Ovary (tissue), 10 donors: ENCODE data around the gene UQCR11. TPM values are rescaled to one million over a fixed set of nuclear protein-coding genes. Genes with fewer than 3 reads are reported as not detected.

Experiments used
- DNase-seq, 5 donors: peaks; one replicate each; pipeline ENCODE4 v3.0.0-alpha.2; 2019 to 2020
- H3K27ac ChIP-seq, 2 donors: fragments of 200-600 bp; one replicate each; pipeline versions ENCODE4 v1.5.1 to v1.8.0; 2019 to 2022
- H3K27me3 ChIP-seq: fragments of 200-600 bp; one replicate; pipeline ENCODE4 v1.8.0; 2022
- H3K36me3 ChIP-seq: fragments of 200-600 bp; sonication (generic); one replicate; pipeline ENCODE4 v1.5.1; 2019
- H3K4me1 ChIP-seq: one replicate; pipeline ENCODE4 v1.8.1; 2013; ENCODE audit warnings: mild to moderate bottlenecking, moderate library complexity; ENCODE audit not compliant: insufficient read depth
- H3K4me3 ChIP-seq: fragments of 200-600 bp; sonication (generic); one replicate; pipeline ENCODE4 v1.5.1; 2017
- H3K9me3 ChIP-seq, 2 donors: fragments of 200-600 bp in 1 of 2; sonication (generic) in 1 of 2; one replicate each; pipeline versions ENCODE4 v1.5.1 to v1.8.1; 2013 to 2019; ENCODE audit warnings: mild to moderate bottlenecking in 1 of 2, moderate library complexity in 1 of 2
- EP300 ChIP-seq: sonication (generic); formaldehyde crosslinking; IDR thresholded peaks from one replicate; pipeline ENCODE4 v1.6.1; 2017; ENCODE audit warnings: antibody characterized with exemption
- POLR2A ChIP-seq: fragments of 450-650 bp; IDR thresholded peaks from one replicate; pipeline ENCODE4 v1.6.1; 2017; ENCODE audit warnings: antibody characterized with exemption, mild to moderate bottlenecking, moderate library complexity
- WGBS, 3 donors: extraction: QIAGEN DNeasy Blood & Tissue Kit in 1 of 3; methylation state at CpG; one replicate each; pipeline versions ENCODE4 v1.1.5 to v1.1.7; 2013 to 2017; 5-methylcytosine and 5-hydroxymethylcytosine counted together
- intact Hi-C, 4 donors: fragments of 100-400 bp; cut with DNase I; formaldehyde crosslinking; loops; one replicate each; pipeline versions ENCODE4 v1.11.0 to v1.15.1; 2022 to 2023
- long read RNA-seq, 3 donors: library from polyadenylated mRNA in 2 of 3; unstranded in 2 of 3; transcript quantifications; one replicate each; pipeline ENCODE4 v2.0.0 and lab custom pipeline, GENCODE V29; 2021 to 2026
- polyA plus RNA-seq, 2 donors: library from polyadenylated mRNA; stranded (reverse); fragments of 200-250 nt in 1 of 2; fragments of 350-450 nt in 1 of 2; fragmentation: Illumina TruSeq in 1 of 2; extraction: RNeasy Lipid Tissue Mini Kit (QIAGEN cat#74804) in 1 of 2; gene quantifications; one replicate each; pipeline ENCODE4 v1.2.3, GENCODE V29; 2013 to 2014
- total RNA-seq, 7 donors: library from RNA; depleted of rRNA in 2 of 7; stranded (reverse); fragments of >200 nt in 2 of 7; fragmentation: NEBNext Ultra II Directional in 3 of 7; extraction: Animal tissue kit (Norgen Biotek cat#: 25700) in 3 of 7; gene quantifications; one replicate each; pipeline versions ENCODE4 v1.1.0 to v1.2.4, GENCODE V29; 2016 to 2023
- TF ChIP-seq, protein P1 (sequence below), 3 donors: fragments of 450-650 bp in 2 of 3; fragments of 200-600 bp in 1 of 3; IDR thresholded peaks; one replicate each; pipeline versions ENCODE4 v1.5.1 to v1.8.0; 2016 to 2022; ENCODE audit warnings: antibody characterized with exemption in 3 of 3, mild to moderate bottlenecking in 1 of 3
- donor health status: DM: no; HTN: no; CAD: no; lungs with moderate emphysema.
- donor health status: DM: no; HTN: no; CAD: no.
- donor health status: Bipolar disorder and iron deficiency.
- donor health status: DM: yes; HTN: yes; CAD: no.
- donor health status: DM: no; HTN: no; CAD: no.
- donor health status: DM: yes; HTN: yes; CAD: no.

The UQCR11 gene
- 100 to 1,000 TPM in 3 of 7 donors, 10 to 100 TPM in 4; 39.5 to 132 (median 98.2) TPM for total RNA-seq
- polyA plus RNA-seq = 10 to 100 TPM; 66.9 to 87.9 TPM
- long read RNA-seq, donor 1, transcript UQCR11-203 (3 exons, 1,324 nt) = major isoform, 64 of 71 reads
- long read RNA-seq, donor 1, partial matches to known transcripts = 3 of 71 reads
- long read RNA-seq, donor 1, other reads (novel, unspliced or antisense) = 2 of 71 reads
- long read RNA-seq, donor 2, transcript UQCR11-203 (3 exons, 1,324 nt) = major isoform, 150 of 168 reads
- long read RNA-seq, donor 2, partial matches to known transcripts = 15 of 168 reads
- long read RNA-seq, donor 2, other reads (novel, unspliced or antisense) = 0 of 168 reads
- long read RNA-seq, donor 3, transcript UQCR11-203 (3 exons, 1,324 nt) = major isoform, 122 of 130 reads
- long read RNA-seq, donor 3, partial matches to known transcripts = 7 of 130 reads
- long read RNA-seq, donor 3, other reads (novel, unspliced or antisense) = 0 of 130 reads

DNA sequence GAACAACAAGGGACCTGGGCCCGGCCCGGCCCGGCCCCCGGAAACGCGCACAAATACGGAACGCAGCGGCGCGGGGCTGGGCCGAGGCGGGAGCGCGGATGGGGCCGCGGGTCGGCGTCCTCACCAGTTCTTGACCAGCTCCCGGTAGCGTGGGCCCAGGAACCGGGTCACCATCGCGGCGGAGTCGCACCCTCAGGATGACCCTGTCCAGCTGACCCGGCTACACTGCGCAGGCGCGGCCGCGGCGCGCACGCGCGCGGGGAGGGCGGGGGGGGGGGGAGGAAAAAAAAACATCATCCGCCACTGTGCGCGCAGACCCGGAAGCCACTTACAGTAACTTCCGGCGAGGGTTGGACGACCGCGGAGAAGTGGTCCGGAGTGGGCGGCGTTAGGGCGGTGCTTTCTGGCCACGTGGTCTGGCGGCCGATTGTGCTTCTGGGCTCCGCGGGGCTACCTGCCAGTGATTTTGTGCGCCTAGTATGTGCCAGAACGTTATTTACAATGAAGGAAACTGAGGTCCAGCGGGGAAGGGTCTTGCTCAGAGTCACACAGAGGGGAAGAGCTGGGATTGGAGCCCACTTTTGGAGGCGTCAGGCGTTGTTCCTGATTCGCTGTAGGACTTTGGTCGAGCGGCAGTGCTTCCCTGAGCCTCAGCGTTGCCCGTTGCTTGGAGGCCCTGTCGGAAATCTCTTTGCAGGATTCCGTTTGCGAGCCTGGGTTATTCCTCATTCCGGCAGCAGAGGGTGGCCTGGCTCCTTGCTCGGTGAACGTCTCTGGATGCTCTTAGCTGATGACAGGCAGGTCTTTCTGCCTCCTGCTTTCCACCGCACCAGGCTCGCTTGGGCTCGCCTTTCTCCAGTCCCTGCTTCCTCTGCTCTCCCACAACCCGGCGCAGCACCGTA is at the start of gene UQCR11:
Gene UQCR11 (minus strand): TSS at position 227 of the 902 bp plus-strand sequence. CDS start 53 bp downstream, at position 174.
- H3K4me3 ChIP-seq = peak within 1 kb of the TSS; percentile 81
- WGBS, 3 donors = 0% methylated on average over 50 to 79 of the region's 79 CpGs
- H3K9me3 ChIP-seq = no peaks in the 10 kb centered on the region
- peaks cover 17% of the 10 kb centered on the region for H3K4me1 ChIP-seq
- H3K27ac ChIP-seq = peak within 1 kb of the TSS; percentile 37 to 77
- intact Hi-C loops = loop anchor here in 3 of 4 donors (2.0 to 5.0 kb wide), 3 partner anchors 42 to 47 kb away; partner anchors contain the start of gene TCF3 (in 2 of the 3)
- DNase-seq = peak; percentile 94 to 97 (median 95)
- no peaks in the 10 kb centered on the region for H3K36me3 ChIP-seq
- TF ChIP-seq, protein P1, sequence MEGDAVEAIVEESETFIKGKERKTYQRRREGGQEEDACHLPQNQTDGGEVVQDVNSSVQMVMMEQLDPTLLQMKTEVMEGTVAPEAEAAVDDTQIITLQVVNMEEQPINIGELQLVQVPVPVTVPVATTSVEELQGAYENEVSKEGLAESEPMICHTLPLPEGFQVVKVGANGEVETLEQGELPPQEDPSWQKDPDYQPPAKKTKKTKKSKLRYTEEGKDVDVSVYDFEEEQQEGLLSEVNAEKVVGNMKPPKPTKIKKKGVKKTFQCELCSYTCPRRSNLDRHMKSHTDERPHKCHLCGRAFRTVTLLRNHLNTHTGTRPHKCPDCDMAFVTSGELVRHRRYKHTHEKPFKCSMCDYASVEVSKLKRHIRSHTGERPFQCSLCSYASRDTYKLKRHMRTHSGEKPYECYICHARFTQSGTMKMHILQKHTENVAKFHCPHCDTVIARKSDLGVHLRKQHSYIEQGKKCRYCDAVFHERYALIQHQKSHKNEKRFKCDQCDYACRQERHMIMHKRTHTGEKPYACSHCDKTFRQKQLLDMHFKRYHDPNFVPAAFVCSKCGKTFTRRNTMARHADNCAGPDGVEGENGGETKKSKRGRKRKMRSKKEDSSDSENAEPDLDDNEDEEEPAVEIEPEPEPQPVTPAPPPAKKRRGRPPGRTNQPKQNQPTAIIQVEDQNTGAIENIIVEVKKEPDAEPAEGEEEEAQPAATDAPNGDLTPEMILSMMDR (IDR thresholded peaks at IDR 0.05) = peak; percentile 2 to 72 (median 71)
- peak; percentile 12 for TF ChIP-seq POLR2A
- no peak for TF ChIP-seq EP300
- H3K27me3 ChIP-seq = no peaks in the 10 kb centered on the region

- H3K27me3 ChIP-seq = no peaks in the 10 kb centered on the region
- no peak overlapping the region for H3K27ac ChIP-seq
- WGBS, 3 donors = 76 to 80% (median 77%) methylated on average over 18 of the region's 18 CpGs
- peak in 1 of 5 donors; percentile 36 for DNase-seq
- no peak overlapping the region for H3K4me3 ChIP-seq
- TF ChIP-seq POLR2A = no peak
- TF ChIP-seq EP300 = no peak
- TF ChIP-seq, protein P1 (IDR thresholded peaks at IDR 0.05) = no peak
- intact Hi-C loops = loop anchor here in 2 of 4 donors (5.0 to 10.0 kb wide), 2 partner anchors 47 to 99 kb away; partner anchors contain the start of gene UQCR11 (in 1 of the 2)
- H3K9me3 ChIP-seq = no peaks in the 10 kb centered on the region
- no peaks in the 10 kb centered on the region for H3K36me3 ChIP-seq
- H3K4me1 ChIP-seq = peaks cover 6% of the 10 kb centered on the region
Observed at GRCh38 chr19:1654178-1654792, 49.0 kb upstream of the UQCR11 start.

- H3K27ac ChIP-seq = no peak overlapping the region
- DNase-seq = no peak
- H3K9me3 ChIP-seq = no peaks in the 10 kb centered on the region
- H3K36me3 ChIP-seq = no peaks in the 10 kb centered on the region
- no peak for TF ChIP-seq EP300
- TF ChIP-seq, protein P1 (IDR thresholded peaks at IDR 0.05) = no peak
- TF ChIP-seq POLR2A = no peak
- intact Hi-C loops = loop anchor here in 3 of 4 donors (2.0 to 10.0 kb wide), 3 partner anchors 46 to 98 kb away; partner anchors contain the start of gene UQCR11 (in 1 of the 3)
- H3K27me3 ChIP-seq = no peaks in the 10 kb centered on the region
- WGBS, 3 donors = 14 to 18% (median 17%) methylated on average over 18 of the region's 18 CpGs
- H3K4me1 ChIP-seq = peaks cover 6% of the 10 kb centered on the region
- peak overlapping the region; percentile 41 for H3K4me3 ChIP-seq
Observed at GRCh38 chr19:1653300-1653628, 48.0 kb upstream of the UQCR11 start.
